D341Med (cell line): ENCODE data around the gene DENND1A.

Experiments
- DNase-seq: peaks from one replicate; pipeline ENCODE4 v3.0.0; 2012; ENCODE audit warnings: low spot score

DENND1A gene

GRCh38 chr9:123680352-123680751, 249.6 kb downstream of the DENND1A start:
- DNase-seq = no peak

GRCh38 chr9:123679330-123679987, 250.5 kb downstream of the DENND1A start:
- no peak for DNase-seq

DNA sequence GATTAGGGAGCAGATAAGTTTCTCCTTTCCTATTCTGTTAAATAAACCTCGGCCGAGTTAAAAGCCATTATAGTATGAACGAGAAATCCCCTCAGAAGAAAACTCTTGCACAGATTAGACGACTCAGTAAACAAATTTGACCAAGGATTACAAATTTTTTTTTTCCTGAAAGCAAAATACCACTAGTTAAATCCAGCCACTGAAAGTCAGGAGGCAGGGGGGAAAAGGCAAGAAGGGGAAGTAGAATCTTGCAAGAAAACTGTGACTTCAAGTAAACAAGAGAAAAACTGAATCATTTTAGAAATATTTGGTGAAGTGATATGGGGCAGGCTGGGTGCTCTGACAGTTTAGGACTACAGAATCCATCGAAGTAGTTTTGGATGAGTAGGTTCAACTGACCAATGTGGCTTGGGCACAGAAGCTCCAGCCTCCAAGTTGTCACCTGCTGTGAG, 251.0 kb downstream of the DENND1A start:
- no peak for DNase-seq

DNA sequence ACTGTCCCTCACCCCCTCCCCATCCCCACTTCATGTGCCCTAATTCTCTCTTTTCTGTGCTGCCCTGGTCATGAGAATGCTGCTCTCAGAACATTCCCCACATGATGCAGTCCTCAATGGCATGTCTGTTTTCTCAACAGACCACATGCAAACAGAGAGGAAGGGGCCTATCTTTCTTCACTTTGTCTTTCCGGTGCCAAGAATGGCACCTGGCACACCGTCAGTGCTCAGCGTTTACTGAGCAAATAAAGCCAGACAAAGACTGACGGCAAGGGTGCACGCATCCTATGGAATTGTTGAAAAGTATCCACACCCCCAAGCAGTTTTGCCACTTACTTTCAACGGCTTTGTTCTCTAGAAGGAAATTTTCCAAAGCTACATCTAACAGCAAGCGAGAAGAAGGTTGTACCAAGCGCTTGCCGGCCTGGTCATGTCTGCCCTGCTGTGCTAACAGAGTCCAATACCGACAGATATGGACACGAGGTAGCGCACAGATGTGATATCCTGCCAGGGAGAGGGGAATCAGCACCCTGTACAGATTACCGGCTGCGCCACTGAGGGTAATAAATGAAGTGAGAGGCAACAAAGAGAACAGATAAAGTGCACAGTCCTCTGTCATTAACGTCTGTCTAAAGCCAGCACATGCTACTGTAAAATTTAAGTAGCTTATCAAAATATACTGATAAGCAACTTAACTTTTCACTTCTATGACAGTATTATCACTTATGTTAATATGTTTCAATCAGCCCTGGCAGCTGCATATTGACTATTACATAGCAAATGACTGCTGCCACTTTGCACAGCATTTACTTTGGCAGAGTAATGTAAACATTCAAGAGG, 251.7 kb downstream of the DENND1A start:
- DNase-seq = peak; percentile 71

DNA sequence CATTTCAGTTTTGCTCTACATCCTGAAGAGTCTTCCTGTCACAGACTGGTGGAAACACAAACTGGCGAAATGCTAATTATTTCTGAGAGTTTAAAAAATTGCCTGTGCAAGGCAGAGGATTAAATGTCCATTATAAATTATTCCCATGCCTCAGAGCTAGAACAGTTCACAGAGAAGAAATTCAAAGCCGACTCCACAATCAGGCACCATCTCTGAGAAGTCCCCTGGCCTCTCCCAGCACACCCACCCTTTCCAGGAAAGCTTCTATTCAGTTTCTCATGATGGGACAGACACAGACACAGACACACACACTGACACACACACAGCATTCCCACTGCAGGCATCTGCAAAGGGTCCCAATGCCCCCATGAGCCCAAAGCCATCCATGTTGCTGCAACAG, 253.1 kb downstream of the DENND1A start:
- no peak for DNase-seq

- no peak for DNase-seq
These were observed 260.6 kb downstream of the DENND1A start for GRCh38 chr9:123669346-123669745.

- no peak for DNase-seq
These were observed 266.4 kb downstream of the DENND1A start for GRCh38 chr9:123663529-123663928.

DNA sequence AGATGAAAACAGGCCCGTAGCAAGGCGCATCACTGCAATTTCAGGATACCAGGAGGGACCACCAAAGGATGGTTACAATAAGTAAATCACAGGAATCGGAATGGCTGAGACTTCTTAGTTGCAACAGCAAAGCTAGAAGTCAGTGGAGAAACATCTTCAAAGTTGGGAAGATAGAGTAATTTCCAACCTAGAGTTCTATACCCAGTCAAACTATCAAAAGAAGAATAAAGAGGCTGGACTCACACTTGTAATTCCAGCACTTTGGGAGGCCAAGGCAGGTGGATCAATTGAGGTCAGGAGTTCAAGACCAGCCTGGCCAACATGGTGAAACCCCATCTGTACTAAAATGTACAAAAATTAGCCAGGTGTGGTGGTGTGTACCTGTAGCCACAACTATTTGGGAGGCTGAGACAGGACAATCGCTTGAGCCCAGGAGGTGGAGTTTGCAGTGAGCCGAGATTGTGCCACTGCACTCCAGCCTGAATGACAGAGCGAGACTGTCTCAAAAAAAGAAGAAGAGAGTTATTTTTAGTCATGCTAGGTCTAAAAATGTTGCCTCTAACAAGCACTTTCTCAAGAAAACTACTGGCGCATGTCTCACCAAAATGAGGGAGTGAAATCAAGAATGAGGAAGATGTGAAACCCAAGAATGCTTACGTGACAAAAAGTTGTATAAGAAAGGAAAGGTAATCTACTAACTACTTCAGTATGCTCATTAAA, 267.7 kb downstream of the DENND1A start:
- no peak for DNase-seq

DNA sequence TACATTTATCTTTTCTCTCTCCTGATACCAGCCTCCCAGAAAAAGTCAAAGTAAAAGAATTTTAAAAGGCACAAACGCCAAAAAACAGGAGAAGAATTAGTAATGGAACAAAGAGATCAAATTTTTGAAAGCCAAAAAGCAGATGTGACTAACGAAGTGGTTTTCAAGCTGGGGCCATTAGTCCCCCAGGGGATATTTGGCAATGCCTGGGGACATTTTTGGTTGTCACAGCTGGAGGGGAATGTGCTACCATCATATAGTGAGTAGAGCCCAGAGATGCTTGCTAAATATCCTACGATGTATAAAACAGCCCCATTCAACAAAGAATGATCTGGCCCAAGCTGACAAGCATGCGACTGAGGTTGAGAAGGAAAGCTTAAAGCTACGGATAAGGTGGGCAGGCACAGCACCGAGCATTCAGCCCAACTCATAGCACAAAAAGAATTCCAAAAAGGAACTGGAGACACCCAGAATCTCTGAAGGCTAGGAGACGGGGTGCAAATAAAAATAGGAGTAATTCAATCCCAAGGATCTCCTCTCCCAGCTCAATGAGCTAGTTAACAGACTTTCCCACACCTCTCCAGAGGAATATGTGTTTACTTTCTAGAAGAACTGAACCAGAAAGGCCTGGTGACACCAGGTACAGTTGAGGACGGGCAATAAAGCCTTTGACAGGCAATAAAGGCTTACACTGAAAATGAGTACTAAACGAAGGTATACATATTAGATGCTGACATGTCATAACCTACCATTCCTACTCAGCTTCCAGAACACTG, 269.0 kb downstream of the DENND1A start:
- DNase-seq = no peak

- DNase-seq = no peak
These were observed 270.6 kb downstream of the DENND1A start for GRCh38 chr9:123659358-123659757.

DNA sequence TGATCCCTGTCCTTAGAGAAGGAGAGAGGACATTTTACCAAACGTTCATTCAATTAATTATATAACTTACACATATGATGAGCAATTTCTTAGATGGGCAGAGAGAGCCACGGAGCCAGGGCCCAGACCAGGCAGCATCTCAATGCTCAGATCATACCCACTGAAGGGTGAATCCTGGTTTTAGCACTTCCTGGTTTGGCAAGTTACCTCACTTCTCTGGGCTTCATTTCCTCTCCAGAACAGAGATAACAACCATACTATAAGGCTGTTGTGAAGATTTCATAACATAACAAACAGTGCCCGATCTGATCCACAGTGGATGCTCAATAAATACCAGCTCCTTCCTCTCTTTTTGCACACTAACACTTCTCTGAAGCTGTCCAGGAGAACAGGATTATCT, 271.1 kb downstream of the DENND1A start:
- DNase-seq = no peak

DNA sequence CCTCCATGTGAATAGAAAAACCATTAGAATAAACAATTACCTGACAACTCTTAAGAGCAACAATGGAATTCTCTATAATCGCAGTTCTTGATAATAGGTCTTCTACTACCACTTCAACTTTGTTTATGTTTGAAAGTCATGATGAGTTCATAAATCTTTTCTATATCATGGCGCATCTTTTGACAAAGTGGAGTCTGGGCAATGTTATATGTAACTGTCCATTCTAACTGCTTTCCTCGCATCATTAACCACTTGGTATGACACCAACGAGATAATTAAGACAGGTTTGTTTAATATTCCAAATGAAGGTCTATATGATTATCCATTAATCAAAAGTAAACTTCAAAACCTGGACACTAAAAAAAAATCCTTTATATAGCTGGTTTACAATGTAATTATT, 272.0 kb downstream of the DENND1A start:
- DNase-seq = no peak

- peak; percentile 91 for DNase-seq
These were observed 272.8 kb downstream of the DENND1A start for GRCh38 chr9:123657099-123657498.

GRCh38 chr9:123656565-123656964, 273.4 kb downstream of the DENND1A start:
- DNase-seq = no peak

DNA sequence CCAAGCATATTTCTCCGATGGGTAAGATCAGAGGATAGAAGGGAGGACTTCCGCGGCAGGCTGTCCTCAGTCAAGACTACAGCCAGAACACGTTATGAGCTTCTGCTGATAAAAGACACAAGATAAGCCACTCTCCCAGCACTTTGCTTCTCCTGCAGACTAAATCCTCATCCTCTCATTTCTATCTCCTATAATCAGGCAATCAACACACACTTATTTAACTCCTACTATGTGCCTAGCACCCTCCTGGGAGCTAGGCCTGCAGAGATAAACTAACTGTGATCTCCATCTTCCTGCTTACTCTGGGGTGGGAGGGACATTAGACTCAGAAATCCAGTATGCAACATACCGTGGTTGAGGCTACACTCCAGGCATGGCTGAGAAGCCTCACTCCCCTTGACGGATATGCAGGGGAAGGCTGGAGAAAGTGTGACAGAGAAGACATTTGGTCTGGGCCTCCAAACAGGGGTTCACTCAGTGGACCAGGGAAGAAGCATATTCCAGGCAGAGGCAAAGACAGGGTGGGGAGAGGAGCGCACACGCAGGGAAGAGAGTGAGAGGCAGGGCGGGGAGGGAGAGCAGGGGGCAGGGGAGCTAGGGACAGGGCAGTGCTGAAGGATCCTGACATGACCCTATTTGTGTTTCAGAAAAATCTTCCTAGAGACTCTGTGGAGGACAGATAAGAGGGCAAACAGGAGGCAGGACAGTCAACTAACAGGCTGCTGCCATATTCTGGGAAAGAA, 274.1 kb downstream of the DENND1A start:
- DNase-seq = no peak

DNA sequence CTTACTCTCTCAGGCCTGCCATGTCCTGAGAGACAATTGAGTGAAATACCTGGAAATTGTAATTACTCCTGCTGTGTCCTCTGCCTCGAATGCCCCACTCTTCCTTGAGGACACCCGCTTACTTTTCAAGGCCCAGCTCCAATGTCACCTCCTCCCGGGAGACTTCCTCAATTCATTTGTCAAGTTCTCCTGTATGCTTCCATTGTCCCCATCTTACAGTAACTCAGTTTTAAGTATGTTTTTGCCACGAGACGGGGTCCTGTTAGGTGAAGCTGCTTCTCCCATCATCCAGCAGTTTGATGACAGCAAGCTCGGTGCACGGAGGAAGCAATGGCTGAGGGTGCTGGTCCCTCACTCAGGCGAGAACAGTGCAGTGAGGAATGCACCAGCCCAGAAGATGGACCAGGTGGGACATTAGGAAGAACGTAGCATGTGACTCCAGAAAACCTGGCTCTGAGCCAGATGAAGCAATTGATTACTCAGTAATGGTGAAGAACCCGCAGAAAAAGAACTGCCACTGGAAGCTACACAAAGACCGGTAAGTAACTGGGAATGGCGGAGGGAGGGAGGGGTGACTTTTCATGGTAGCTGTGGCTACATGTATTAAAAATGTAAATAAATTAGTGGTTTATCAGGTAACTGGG, 274.8 kb downstream of the DENND1A start:
- no peak for DNase-seq

DNA sequence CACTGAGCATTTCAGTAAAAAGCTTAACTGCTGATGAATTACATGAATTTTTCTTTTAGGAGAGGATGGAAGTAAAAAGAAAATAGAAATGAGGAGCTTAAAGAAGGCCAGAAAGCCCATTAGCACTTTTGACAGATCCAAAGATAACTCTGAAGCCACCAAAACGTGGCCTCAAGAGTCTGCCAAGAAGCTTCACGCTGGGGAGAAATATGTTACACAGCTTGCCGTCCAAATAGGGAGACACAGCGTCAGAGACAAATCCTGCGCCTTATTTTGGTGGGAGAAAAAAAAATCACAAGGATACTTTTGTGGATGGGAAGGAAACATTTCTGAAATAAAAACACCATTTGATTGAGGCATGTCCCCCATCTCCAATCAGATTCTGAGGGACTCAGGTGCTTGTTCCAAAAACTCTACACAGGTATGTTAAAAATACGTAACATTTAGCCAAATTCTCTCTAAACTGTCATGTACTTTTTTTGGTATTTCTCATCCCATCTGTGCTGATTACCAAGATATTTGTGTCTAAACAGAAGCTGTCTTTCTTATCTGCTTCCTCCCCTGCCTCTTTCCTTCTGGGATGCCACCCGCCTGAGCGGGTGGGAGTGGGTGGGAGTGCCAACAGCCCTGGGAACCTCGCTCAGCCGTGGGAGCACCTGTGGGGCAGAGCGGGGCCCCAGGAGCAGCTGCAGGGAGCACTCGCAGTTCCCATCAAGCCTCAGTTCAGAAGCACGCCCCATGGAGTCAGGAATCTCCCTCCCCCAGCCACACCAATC, 275.5 kb downstream of the DENND1A start:
- no peak for DNase-seq

- no peak for DNase-seq
These were observed 277.5 kb downstream of the DENND1A start for GRCh38 chr9:123652416-123652815.

DNA sequence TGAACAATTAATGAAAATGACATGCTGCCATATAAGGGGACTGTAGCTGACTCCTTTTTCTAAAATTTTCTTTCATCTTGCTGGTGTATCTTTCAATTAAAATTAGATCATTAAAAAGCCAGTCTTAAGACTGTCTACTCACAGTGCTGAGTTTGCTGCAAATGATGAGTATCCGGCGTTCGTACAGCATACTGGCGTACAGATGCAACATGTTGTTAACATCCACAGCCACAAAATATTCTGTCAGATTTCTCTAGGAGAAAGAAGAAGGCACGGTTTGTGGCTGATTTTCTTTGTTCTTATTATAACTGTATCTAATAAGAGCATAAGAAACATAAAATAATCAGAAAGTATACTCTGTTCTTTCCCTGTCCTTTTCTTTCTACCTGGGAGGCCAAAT, 278.1 kb downstream of the DENND1A start:
- DNase-seq = no peak

DNA sequence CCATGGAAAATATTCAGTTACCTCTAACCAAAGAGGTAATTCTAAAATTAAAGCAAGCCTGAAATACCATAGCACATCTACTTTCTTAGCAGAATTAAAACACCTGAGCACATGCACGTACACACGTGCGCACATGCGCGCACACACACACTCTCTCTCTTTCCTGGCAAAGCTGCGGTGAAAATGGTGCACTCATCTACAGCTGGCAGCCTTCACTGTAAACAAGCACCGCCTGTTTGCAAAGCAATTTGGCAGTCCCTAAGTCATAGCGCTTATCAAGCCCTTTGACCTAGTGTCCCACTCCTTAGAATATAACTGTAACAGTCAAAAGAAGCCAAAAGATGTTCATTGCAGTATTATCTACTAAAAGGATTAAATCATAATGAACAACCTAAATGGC, 278.7 kb downstream of the DENND1A start:
- DNase-seq = no peak
